GM23338 (cell line): Measurements from ENCODE around the gene LOXL3. TPM values are rescaled to one million over a fixed set of nuclear protein-coding genes. Genes with fewer than 3 reads are reported as not detected.

ENCODE experiments used
- ATAC-seq: fragments of 200-7000 bp; cut with Tn5 transposase; 3 replicates; pipeline ENCODE4 v1.9.1; 2020
- DNase-seq: peaks from one replicate; pipeline ENCODE4 v3.0.0-alpha.2; 2015; ENCODE audit warnings: low spot score
- H2AFZ ChIP-seq: fragments of 200-600 bp; sonication (generic); 2 replicates; pipeline ENCODE4 v1.8.0; 2016; ENCODE audit warnings: antibody characterized with exemption, mild to moderate bottlenecking, moderate library complexity
- H3F3A ChIP-seq: fragments of 200-600 bp; sonication (generic); replicated peaks from 2 replicates; pipeline ENCODE4 v1.8.0; 2017; ENCODE audit warnings: antibody characterized with exemption, mixed run types, low read depth
- H3K27ac ChIP-seq: fragments of 200-600 bp; sonication (generic); 2 replicates; pipeline ENCODE4 v1.6.1; 2016; ENCODE audit warnings: low read depth
- H3K27me3 ChIP-seq: fragments of 200-600 bp; sonication (generic); 2 replicates; pipeline ENCODE4 v1.8.0; 2016; ENCODE audit warnings: mild to moderate bottlenecking, mixed run types, moderate library complexity; ENCODE audit not compliant: insufficient read depth
- H3K36me3 ChIP-seq: fragments of 200-600 bp; sonication (generic); 2 replicates; pipeline ENCODE4 v1.8.0; 2016; ENCODE audit warnings: mild to moderate bottlenecking; ENCODE audit not compliant: insufficient read depth
- H3K4me1 ChIP-seq: fragments of 200-600 bp; sonication (generic); 2 replicates; pipeline ENCODE4 v1.8.0; 2016; ENCODE audit warnings: mild to moderate bottlenecking, moderate library complexity; ENCODE audit not compliant: insufficient read depth
- H3K4me2 ChIP-seq: fragments of 200-600 bp; sonication (generic); 2 replicates; pipeline ENCODE4 v1.7.1; 2017; ENCODE audit warnings: mixed run types
- H3K4me3 ChIP-seq: fragments of 200-600 bp; sonication (generic); 2 replicates; pipeline ENCODE4 v1.6.1; 2016; ENCODE audit warnings: mixed run types
- H3K79me2 ChIP-seq: fragments of 200-600 bp; sonication (generic); replicated peaks from 2 replicates; pipeline ENCODE4 v1.8.0; 2017; ENCODE audit warnings: mild to moderate bottlenecking; ENCODE audit not compliant: insufficient read depth
- H3K9me2 ChIP-seq: fragments of 200-600 bp; sonication (generic); 2 replicates; pipeline ENCODE4 v1.8.0; 2017; ENCODE audit not compliant: insufficient read depth
- H4K20me1 ChIP-seq: fragments of 200-600 bp; sonication (generic); replicated peaks from 2 replicates; pipeline ENCODE4 v1.8.0; 2017; ENCODE audit warnings: mild to moderate bottlenecking; ENCODE audit not compliant: insufficient read depth
- H3K27ac Mint-ChIP-seq: 2 replicates; pipeline ENCODE4 v1.8.0; 2020; ENCODE audit warnings: inconsistent platforms, mild to moderate bottlenecking, moderate library complexity, mixed read lengths
- H3K27me3 Mint-ChIP-seq: 3 replicates; pipeline ENCODE4 v1.8.0; 2022; ENCODE audit warnings: low read depth, mild to moderate bottlenecking, moderate library complexity, mixed read lengths, inconsistent platforms; ENCODE audit not compliant: insufficient read depth, poor library complexity
- H3K36me3 Mint-ChIP-seq: 3 replicates; pipeline ENCODE4 v1.8.0; 2021; ENCODE audit warnings: low read depth, mild to moderate bottlenecking, inconsistent platforms, moderate library complexity, mixed read lengths
- H3K4me1 Mint-ChIP-seq: 3 replicates; pipeline ENCODE4 v1.8.0; 2020; ENCODE audit warnings: mild to moderate bottlenecking, inconsistent platforms, mixed read lengths
- H3K4me3 Mint-ChIP-seq: 3 replicates; pipeline ENCODE4 v1.8.0; 2021; ENCODE audit warnings: moderate library complexity, mild to moderate bottlenecking, inconsistent platforms, mixed read lengths
- H3K9me3 Mint-ChIP-seq: 3 replicates; pipeline ENCODE4 v1.8.0; 2020; ENCODE audit warnings: moderate library complexity, mild to moderate bottlenecking, inconsistent platforms, mixed read lengths
- CREB1 ChIP-seq: fragments of 250-450 bp; sonication (Bioruptor Pico); IDR thresholded peaks from 2 replicates; pipeline ENCODE4 v1.5.0; 2020; ENCODE audit warnings: low read depth, mild to moderate bottlenecking, moderate library complexity
- ETS1 ChIP-seq: IDR thresholded peaks from 2 replicates; pipeline ENCODE4 v1.6.1; 2016; ENCODE audit warnings: antibody characterized with exemption
- EZH2 ChIP-seq: fragments of 200-600 bp; sonication (generic); IDR thresholded peaks from one replicate; pipeline ENCODE4 v1.8.0; 2017; ENCODE audit warnings: antibody characterized with exemption, mild to moderate bottlenecking, low read depth; ENCODE audit not compliant: unreplicated experiment
- EZH2phosphoT487 ChIP-seq: fragments of 200-600 bp; sonication (generic); IDR thresholded peaks from one replicate; pipeline ENCODE4 v1.8.1; 2018; ENCODE audit warnings: antibody characterized with exemption; ENCODE audit not compliant: unreplicated experiment
- JUNB ChIP-seq: IDR thresholded peaks from one replicate; pipeline ENCODE4 v1.6.1; 2016; ENCODE audit warnings: antibody characterized with exemption; ENCODE audit not compliant: unreplicated experiment
- POLR2AphosphoS5 ChIP-seq: IDR thresholded peaks from 2 replicates; pipeline ENCODE4 v1.6.1; 2016; ENCODE audit warnings: antibody characterized with exemption, low read depth
- REST ChIP-seq: IDR thresholded peaks from one replicate; pipeline ENCODE4 v1.6.1; 2018; ENCODE audit warnings: antibody characterized with exemption; ENCODE audit not compliant: unreplicated experiment
- STAT1 ChIP-seq: IDR thresholded peaks from one replicate; pipeline ENCODE4 v1.6.1; 2016; ENCODE audit warnings: antibody characterized with exemption; ENCODE audit not compliant: unreplicated experiment
- ZNF331 ChIP-seq: fragments of 250-450 bp; sonication (Bioruptor Pico); IDR thresholded peaks from 2 replicates; pipeline ENCODE4 v1.5.0; 2020; ENCODE audit warnings: low read depth, mild to moderate bottlenecking, moderate library complexity
- ZNF462 ChIP-seq: fragments of 250-450 bp; sonication (Bioruptor Pico); IDR thresholded peaks from 2 replicates; pipeline ENCODE4 v1.5.0; 2020; ENCODE audit warnings: mild to moderate bottlenecking, moderate library complexity
- polyA plus RNA-seq: library from polyadenylated mRNA; unstranded; fragments of >200 nt; fragmentation: Nextera tagmentation; extraction: Ambion mirVana; gene quantifications from 2 replicates; pipeline ENCODE4 v1.2.1, GENCODE V29; 2016
- total RNA-seq: library from RNA; depleted of rRNA; stranded (reverse); fragments of >200 nt; shearing (Covaris generic); gene quantifications from 2 replicates; pipeline ENCODE4 v1.2.3, GENCODE V29; 2014
- TF ChIP-seq, protein P1 (sequence below), 2 experiments: fragments of 200-600 bp in 1 of 2; sonication (generic) in 1 of 2; conservative IDR thresholded peaks; 2 replicates each; pipeline versions ENCODE4 v1.5.1 to v1.6.1; 2016 to 2017; ENCODE audit warnings: antibody characterized with exemption in 2 of 2, low read depth in 2 of 2, mild to moderate bottlenecking in 2 of 2, moderate library complexity in 1 of 2

The LOXL3 gene
- total and polyA plus RNA-seq, 2 experiments from 2014 or later = 4.7 to 14.9 TPM

DNA sequence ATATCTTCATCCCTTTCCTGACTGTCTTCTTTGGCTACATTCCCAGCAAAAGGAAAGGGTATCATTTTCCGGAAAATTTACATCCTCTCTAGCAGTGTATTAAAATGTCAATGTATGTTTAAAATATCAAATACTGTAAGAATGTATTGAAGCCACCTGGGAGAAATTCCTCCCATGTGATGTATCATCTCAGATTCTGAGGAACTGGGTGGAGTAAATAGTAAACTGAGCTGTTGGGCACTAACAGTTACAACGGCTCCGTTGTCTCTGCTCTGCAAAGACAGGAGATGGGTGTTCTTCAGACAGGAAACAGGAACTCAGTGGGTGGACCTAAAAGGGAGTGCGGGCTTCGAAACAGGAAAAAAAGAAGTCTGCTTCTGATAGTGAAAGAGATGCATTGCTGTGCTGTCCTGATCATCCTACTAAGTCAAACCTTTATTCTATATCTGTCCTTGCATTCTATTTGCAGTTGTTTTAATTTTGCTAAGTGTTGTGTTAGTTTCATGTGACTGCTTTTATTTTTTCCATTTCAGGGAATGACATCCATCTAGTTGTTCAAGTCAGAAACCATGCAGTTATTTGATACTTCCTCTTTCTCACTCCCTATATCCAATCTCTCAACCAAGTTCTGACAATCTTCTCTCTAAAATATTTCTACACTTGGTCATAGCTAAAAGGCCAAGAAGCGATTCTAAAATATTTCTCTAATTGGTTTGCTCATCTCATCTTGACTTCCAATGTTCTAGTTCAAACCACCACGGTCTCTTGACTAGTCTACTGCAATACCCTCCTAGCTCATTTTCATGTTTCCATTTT, 20.2 kb upstream of the LOXL3 start:
- no peak overlapping the region for H3K4me2 ChIP-seq
- H3K27me3 Mint-ChIP-seq = no peaks in the 10 kb centered on the region
- ATAC-seq (no peak), DNase-seq (no peak)
- H3K9me3 Mint-ChIP-seq = no peaks in the 10 kb centered on the region
- TF ChIP-seq, protein P1, sequence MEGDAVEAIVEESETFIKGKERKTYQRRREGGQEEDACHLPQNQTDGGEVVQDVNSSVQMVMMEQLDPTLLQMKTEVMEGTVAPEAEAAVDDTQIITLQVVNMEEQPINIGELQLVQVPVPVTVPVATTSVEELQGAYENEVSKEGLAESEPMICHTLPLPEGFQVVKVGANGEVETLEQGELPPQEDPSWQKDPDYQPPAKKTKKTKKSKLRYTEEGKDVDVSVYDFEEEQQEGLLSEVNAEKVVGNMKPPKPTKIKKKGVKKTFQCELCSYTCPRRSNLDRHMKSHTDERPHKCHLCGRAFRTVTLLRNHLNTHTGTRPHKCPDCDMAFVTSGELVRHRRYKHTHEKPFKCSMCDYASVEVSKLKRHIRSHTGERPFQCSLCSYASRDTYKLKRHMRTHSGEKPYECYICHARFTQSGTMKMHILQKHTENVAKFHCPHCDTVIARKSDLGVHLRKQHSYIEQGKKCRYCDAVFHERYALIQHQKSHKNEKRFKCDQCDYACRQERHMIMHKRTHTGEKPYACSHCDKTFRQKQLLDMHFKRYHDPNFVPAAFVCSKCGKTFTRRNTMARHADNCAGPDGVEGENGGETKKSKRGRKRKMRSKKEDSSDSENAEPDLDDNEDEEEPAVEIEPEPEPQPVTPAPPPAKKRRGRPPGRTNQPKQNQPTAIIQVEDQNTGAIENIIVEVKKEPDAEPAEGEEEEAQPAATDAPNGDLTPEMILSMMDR (conservative IDR thresholded peaks at IDR 0.05; ENCODE audit: low read depth in 2 of 2) = no peak
- no peak for TF ChIP-seq ETS1
- TF ChIP-seq EZH2phosphoT487 = no peak
- no peak for TF ChIP-seq CREB1 (CRISPR knock-in tag)
- TF ChIP-seq POLR2AphosphoS5 = no peak
- TF ChIP-seq EZH2 = no peak
- no peak for TF ChIP-seq JUNB
- no peak for TF ChIP-seq STAT1
- no peak for TF ChIP-seq REST
- no peak for TF ChIP-seq ZNF331
- TF ChIP-seq ZNF462 = no peak
- no peak overlapping the region for H3K27ac ChIP-seq
- no peaks in the 10 kb centered on the region for H3K27me3 ChIP-seq
- H3K27ac Mint-ChIP-seq = no peak overlapping the region
- H3K79me2 ChIP-seq = no peaks in the 10 kb centered on the region
- H4K20me1 ChIP-seq = no peaks in the 10 kb centered on the region
- no peaks in the 10 kb centered on the region for H3K4me1 ChIP-seq
- H3K4me3 Mint-ChIP-seq = no peak overlapping the region
- H3K36me3 Mint-ChIP-seq = no peaks in the 10 kb centered on the region
- no peaks in the 10 kb centered on the region for H3F3A ChIP-seq
- no peaks in the 10 kb centered on the region for H3K9me2 ChIP-seq
- no peaks in the 10 kb centered on the region for H3K36me3 ChIP-seq
- no peak overlapping the region for H2AFZ ChIP-seq
- H3K4me3 ChIP-seq = no peak overlapping the region
- H3K4me1 Mint-ChIP-seq = peaks cover 7% of the 10 kb centered on the region
